Measurements from ENCODE around the gene ZC3H12D. TPM values are rescaled to one million over a fixed set of nuclear protein-coding genes. Genes with fewer than 3 reads are reported as not detected.
"Not testable (repeated sequence)": the region's sequence is repeated elsewhere in the genome, so short reads cannot be mapped to it uniquely, and the experiment has no call there.

ZC3H12D gene
- total and polyA plus RNA-seq, 7 donors: 0.71 to 9.2 (median 3.6) TPM

DNA sequence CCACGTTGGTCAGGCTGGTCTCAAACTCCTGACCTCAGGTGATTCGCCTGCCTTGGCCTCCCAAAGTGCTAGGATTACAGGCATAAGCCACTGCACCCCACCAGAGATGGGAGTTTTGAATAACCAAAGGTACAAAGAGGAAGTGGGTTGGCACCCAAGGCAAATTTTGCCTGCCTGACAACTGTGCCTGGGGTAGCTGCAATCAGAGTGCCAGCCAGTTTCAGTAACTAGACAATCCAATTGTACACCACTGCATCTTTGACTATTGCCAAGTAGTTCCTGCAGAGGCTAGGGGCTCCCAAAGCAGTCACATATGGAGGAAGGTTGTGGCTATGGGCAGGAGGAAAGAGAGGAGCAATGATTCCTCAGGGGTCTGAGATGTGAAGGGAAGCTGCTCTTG lies 16.6 kb downstream of the ZC3H12D start:
- H3K4me3 ChIP-seq: no peak overlapping the region
- intact Hi-C loops (cut with DNase I): no loop called here
- DNase-seq: no peak
- TF ChIP-seq EP300 (IDR thresholded peaks at IDR 0.05) (no peak), POLR2A (IDR thresholded peaks at IDR 0.05) (no peak), POLR2AphosphoS5 (IDR thresholded peaks at IDR 0.05) (no peak)
- TF ChIP-seq, protein P1, sequence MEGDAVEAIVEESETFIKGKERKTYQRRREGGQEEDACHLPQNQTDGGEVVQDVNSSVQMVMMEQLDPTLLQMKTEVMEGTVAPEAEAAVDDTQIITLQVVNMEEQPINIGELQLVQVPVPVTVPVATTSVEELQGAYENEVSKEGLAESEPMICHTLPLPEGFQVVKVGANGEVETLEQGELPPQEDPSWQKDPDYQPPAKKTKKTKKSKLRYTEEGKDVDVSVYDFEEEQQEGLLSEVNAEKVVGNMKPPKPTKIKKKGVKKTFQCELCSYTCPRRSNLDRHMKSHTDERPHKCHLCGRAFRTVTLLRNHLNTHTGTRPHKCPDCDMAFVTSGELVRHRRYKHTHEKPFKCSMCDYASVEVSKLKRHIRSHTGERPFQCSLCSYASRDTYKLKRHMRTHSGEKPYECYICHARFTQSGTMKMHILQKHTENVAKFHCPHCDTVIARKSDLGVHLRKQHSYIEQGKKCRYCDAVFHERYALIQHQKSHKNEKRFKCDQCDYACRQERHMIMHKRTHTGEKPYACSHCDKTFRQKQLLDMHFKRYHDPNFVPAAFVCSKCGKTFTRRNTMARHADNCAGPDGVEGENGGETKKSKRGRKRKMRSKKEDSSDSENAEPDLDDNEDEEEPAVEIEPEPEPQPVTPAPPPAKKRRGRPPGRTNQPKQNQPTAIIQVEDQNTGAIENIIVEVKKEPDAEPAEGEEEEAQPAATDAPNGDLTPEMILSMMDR (IDR thresholded peaks at IDR 0.05): no peak
- 70% methylated on average over 2 of the region's 2 CpGs for WGBS, 2 donors
- no peak overlapping the region for H3K27ac ChIP-seq
- no peaks in the 10 kb centered on the region for H3K36me3 ChIP-seq
- peaks cover 0 to 21% (median 16%) of the 10 kb centered on the region in 4 donors for H3K4me1 ChIP-seq
- H3K9me3 ChIP-seq: no peaks in the 10 kb centered on the region
- no peaks in the 10 kb centered on the region for H3K27me3 ChIP-seq

DNA sequence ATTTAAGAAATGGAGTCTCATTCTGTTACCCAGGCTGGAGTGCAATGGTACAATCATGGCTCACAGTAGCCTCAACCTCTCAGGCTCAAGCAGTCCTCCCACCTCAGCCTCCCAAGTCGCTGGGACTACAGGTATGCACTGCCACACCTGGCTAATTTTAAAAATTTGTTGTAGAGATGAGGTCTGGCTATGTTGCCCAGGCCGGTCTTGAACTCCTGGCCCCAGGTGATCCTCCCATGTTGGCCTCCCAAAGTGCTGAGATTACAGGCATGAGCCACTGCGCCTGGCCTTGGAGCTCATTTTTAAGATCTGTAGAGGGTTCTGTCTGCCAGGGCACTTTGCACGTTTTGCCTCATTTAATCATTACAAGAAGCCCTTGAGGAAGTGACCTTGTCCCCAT lies 17.5 kb downstream of the ZC3H12D start:
- Histone ChIP-seq H3K4me3 (no peak overlapping the region), H3K27me3 (no peaks in the 10 kb centered on the region), H3K4me1 (peaks cover 0 to 21% (median 16%) of the 10 kb centered on the region in 4 donors), H3K27ac (no peak overlapping the region), H3K36me3 (no peaks in the 10 kb centered on the region), H3K9me3 (no peaks in the 10 kb centered on the region)
- TF ChIP-seq POLR2AphosphoS5 (IDR thresholded peaks at IDR 0.05) (no peak), EP300 (IDR thresholded peaks at IDR 0.05) (no peak), POLR2A (IDR thresholded peaks at IDR 0.05) (no peak)
- TF ChIP-seq, protein P1 (IDR thresholded peaks at IDR 0.05): no peak
- 73 to 80% methylated on average over 4 of the region's 4 CpGs for WGBS, 2 donors
- intact Hi-C loops (cut with DNase I): no loop called here
- no peak for DNase-seq

DNA sequence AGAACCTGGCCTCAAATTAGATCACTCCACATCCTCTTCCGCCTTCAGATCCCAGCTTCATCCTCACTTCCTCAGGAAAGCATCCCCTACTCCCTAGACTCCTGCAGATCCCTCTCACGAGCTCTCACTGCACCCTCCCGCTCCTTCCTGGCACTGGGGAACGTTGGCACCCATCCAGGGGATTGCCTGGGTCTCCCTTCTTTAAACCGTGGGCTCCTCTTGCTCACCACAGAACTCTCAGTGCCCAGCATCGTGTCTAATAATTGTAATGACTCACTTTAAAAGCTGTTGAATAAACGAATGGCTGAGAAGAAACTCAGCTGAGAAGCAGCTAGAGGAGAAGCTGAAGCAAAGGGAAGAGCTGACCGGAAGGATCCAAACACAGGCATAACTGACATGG lies 20.4 kb downstream of the ZC3H12D start:
- DNase-seq: no peak
- TF ChIP-seq EP300 (IDR thresholded peaks at IDR 0.05): no peak
- no peak for TF ChIP-seq POLR2A (IDR thresholded peaks at IDR 0.05)
- TF ChIP-seq, protein P1 (IDR thresholded peaks at IDR 0.05): no peak
- TF ChIP-seq POLR2AphosphoS5 (IDR thresholded peaks at IDR 0.05): no peak
- no peak overlapping the region for H3K4me3 ChIP-seq
- intact Hi-C loops (cut with DNase I): no loop called here
- WGBS, 2 donors: 65 to 67% methylated on average over 8 of the region's 8 CpGs
- no peaks in the 10 kb centered on the region for H3K9me3 ChIP-seq
- H3K36me3 ChIP-seq: no peaks in the 10 kb centered on the region
- H3K27ac ChIP-seq: peak overlapping the region in 1 of 4 donors; percentile 30
- H3K4me1 ChIP-seq: peaks cover 0 to 21% (median 16%) of the 10 kb centered on the region in 4 donors
- H3K27me3 ChIP-seq: no peaks in the 10 kb centered on the region

DNA sequence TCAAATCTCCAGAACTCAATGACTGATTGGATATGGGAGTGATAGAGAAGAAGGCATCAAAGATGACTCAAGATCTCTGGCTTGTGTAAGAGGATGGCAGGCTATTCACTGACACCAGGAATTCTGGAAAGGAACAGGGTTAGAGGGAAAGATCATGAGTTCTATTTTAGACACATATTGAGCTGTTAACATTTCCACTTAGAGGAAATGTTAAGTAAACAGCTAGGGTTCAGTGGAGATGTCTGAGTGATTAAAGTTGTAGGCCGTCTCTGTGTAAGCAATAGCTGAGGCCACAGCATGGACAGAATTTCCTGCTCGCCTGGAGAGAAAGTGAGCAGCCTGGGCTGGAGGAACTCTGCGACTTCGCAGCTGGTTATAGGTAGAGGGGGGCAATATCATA lies 21.0 kb downstream of the ZC3H12D start:
- TF ChIP-seq POLR2A (IDR thresholded peaks at IDR 0.05) (no peak), EP300 (IDR thresholded peaks at IDR 0.05) (no peak), POLR2AphosphoS5 (IDR thresholded peaks at IDR 0.05) (no peak)
- TF ChIP-seq, protein P1 (IDR thresholded peaks at IDR 0.05): no peak
- WGBS, 2 donors: 64 to 76% methylated on average over 4 of the region's 4 CpGs
- Histone ChIP-seq H3K4me3 (no peak overlapping the region), H3K4me1 (peaks cover 0 to 19% (median 15%) of the 10 kb centered on the region in 4 donors), H3K36me3 (no peaks in the 10 kb centered on the region), H3K27ac (peak overlapping the region in 2 of 4 donors; percentile 15 to 30), H3K27me3 (no peaks in the 10 kb centered on the region), H3K9me3 (no peaks in the 10 kb centered on the region)
- intact Hi-C loops (cut with DNase I): no loop called here
- no peak for DNase-seq

DNA sequence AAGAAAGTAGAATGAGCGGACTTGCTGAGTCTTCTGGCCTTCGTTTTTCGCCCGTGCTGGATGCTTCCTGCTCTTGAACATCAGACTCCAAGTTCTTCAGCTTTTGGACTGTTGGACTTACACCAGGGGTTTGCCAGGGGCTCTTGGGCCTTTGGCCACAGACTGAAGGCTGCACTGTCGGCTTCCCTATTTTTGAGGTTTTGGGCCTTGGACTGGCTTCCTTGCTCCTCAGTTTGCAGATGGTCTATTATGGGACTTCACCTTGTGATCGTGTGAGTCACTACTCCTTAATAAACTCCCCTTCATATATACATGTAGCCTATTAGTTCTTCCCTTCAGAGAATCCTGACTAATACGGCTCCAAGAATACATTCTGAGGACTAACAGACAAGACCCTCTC lies 22.1 kb downstream of the ZC3H12D start:
- DNase-seq; H3K27ac ChIP-seq; H3K4me3 ChIP-seq; H3K36me3 ChIP-seq; H3K9me3 ChIP-seq; intact Hi-C loops (cut with DNase I); H3K27me3 ChIP-seq: not testable (repeated sequence)
- 90 to 93% methylated on average over 7 of the region's 7 CpGs for WGBS, 2 donors
- H3K4me1 ChIP-seq: peaks cover 0 to 12% (median 11%) of the 10 kb centered on the region in 4 donors

Data from sigmoid colon (tissue), 7 donors.